ENCODE data around the gene IRF3.

IRF3 gene

GRCh38 chr19:49651820-49652550 is 13.7 kb downstream of the IRF3 start:
- H3K36me3 ChIP-seq (ENCODE audit: low read length), result no peaks in the 10 kb centered on the region; the same call in 1 of the 2 replicates
- H3K9ac ChIP-seq (ENCODE audit: low read length), result no peak overlapping the region
- no peaks in the 10 kb centered on the region for H3K79me2 ChIP-seq (ENCODE audit: insufficient read depth, low read length)
- no peaks in the 10 kb centered on the region for H3K9me3 ChIP-seq (ENCODE audit: insufficient read depth, low read length)
- H3K9me2 ChIP-seq (replicated peaks; ENCODE audit: insufficient read depth, low read length), result no peaks in the 10 kb centered on the region
- no peak overlapping the region for H3K4me2 ChIP-seq (ENCODE audit: low read depth, low read length, poor library complexity, severe bottlenecking)
- H3F3A ChIP-seq (ENCODE audit: insufficient read depth), result no peaks in the 10 kb centered on the region
- H3K4me3 ChIP-seq (ENCODE audit: insufficient read depth, low read length, poor library complexity, severe bottlenecking), result no peak overlapping the region
- H2AFZ ChIP-seq (ENCODE audit: low read depth, low read length, severe bottlenecking), result no peak overlapping the region
- H3K27me3 ChIP-seq (ENCODE audit: low read length), result no peaks in the 10 kb centered on the region
- H4K20me1 ChIP-seq (ENCODE audit: low read depth, low read length), result no peaks in the 10 kb centered on the region
- TF ChIP-seq EZH2phosphoT487 (conservative IDR thresholded peaks at IDR 0.05; ENCODE audit: low read length), result no peak
- TF ChIP-seq CTCF (IDR thresholded peaks at IDR 0.05; ENCODE audit: insufficient read depth, low read length, poor library complexity, severe bottlenecking), result no peak
- H3K27ac ChIP-seq (ENCODE audit: low read depth, low read length), result no peak overlapping the region

GRCh38 chr19:49651029-49651819 is 14.4 kb downstream of the IRF3 start:
- H3K4me2 ChIP-seq (ENCODE audit: low read depth, low read length, poor library complexity, severe bottlenecking), result no peak overlapping the region
- H3K27ac ChIP-seq (ENCODE audit: low read depth, low read length), result no peak overlapping the region
- H3K4me3 ChIP-seq (ENCODE audit: insufficient read depth, low read length, poor library complexity, severe bottlenecking), result no peak overlapping the region
- no peaks in the 10 kb centered on the region for H3K9me3 ChIP-seq (ENCODE audit: insufficient read depth, low read length)
- no peaks in the 10 kb centered on the region for H3K27me3 ChIP-seq (ENCODE audit: low read length)
- no peaks in the 10 kb centered on the region; the same call in 1 of the 2 replicates for H3K36me3 ChIP-seq (ENCODE audit: low read length)
- TF ChIP-seq EZH2phosphoT487 (conservative IDR thresholded peaks at IDR 0.05; ENCODE audit: low read length) (no peak), CTCF (IDR thresholded peaks at IDR 0.05; ENCODE audit: insufficient read depth, low read length, poor library complexity, severe bottlenecking) (no peak)
- no peaks in the 10 kb centered on the region for H3F3A ChIP-seq (ENCODE audit: insufficient read depth)
- H3K9me2 ChIP-seq (replicated peaks; ENCODE audit: insufficient read depth, low read length), result no peaks in the 10 kb centered on the region
- H2AFZ ChIP-seq (ENCODE audit: low read depth, low read length, severe bottlenecking), result no peak overlapping the region
- no peaks in the 10 kb centered on the region for H4K20me1 ChIP-seq (ENCODE audit: low read depth, low read length)
- no peak overlapping the region for H3K9ac ChIP-seq (ENCODE audit: low read length)
- no peaks in the 10 kb centered on the region for H3K79me2 ChIP-seq (ENCODE audit: insufficient read depth, low read length)

GRCh38 chr19:49646586-49646985 is 19.1 kb downstream of the IRF3 start:
- peaks cover 28% of the 10 kb centered on the region for H3K79me2 ChIP-seq (ENCODE audit: insufficient read depth, low read length)
- H4K20me1 ChIP-seq (ENCODE audit: low read depth, low read length), result no peaks in the 10 kb centered on the region
- H3K9me3 ChIP-seq (ENCODE audit: insufficient read depth, low read length), result no peaks in the 10 kb centered on the region
- TF ChIP-seq EZH2phosphoT487 (conservative IDR thresholded peaks at IDR 0.05; ENCODE audit: low read length), result no peak
- TF ChIP-seq CTCF (IDR thresholded peaks at IDR 0.05; ENCODE audit: insufficient read depth, low read length, poor library complexity, severe bottlenecking), result no peak
- H3K4me2 ChIP-seq (ENCODE audit: low read depth, low read length, poor library complexity, severe bottlenecking), result no peak overlapping the region
- H3K4me3 ChIP-seq (ENCODE audit: insufficient read depth, low read length, poor library complexity, severe bottlenecking), result no peak overlapping the region
- no peak overlapping the region for H3K27ac ChIP-seq (ENCODE audit: low read depth, low read length)
- no peak overlapping the region for H2AFZ ChIP-seq (ENCODE audit: low read depth, low read length, severe bottlenecking)
- 0 out of 2 replicates have a peak, but pooled peaks cover 3% of the 10 kb centered on the region for H3F3A ChIP-seq (ENCODE audit: insufficient read depth)
- H3K9ac ChIP-seq (ENCODE audit: low read length), result no peak overlapping the region
- no peaks in the 10 kb centered on the region; the same call in 1 of the 2 replicates for H3K36me3 ChIP-seq (ENCODE audit: low read length)
- H3K9me2 ChIP-seq (replicated peaks; ENCODE audit: insufficient read depth, low read length), result no peaks in the 10 kb centered on the region
- no peaks in the 10 kb centered on the region for H3K27me3 ChIP-seq (ENCODE audit: low read length)
